Measurements from ENCODE around the gene PRF1.
"Not testable (repeated sequence)": the region's sequence is repeated elsewhere in the genome, so short reads cannot be mapped to it uniquely, and the experiment has no call there.

Gene PRF1

GRCh38 chr10:70615211-70615610 lies 12.7 kb upstream of the PRF1 start:
- H3K4me3 ChIP-seq (ENCODE audit: low read length): no peak overlapping the region
- TF ChIP-seq, protein P1, sequence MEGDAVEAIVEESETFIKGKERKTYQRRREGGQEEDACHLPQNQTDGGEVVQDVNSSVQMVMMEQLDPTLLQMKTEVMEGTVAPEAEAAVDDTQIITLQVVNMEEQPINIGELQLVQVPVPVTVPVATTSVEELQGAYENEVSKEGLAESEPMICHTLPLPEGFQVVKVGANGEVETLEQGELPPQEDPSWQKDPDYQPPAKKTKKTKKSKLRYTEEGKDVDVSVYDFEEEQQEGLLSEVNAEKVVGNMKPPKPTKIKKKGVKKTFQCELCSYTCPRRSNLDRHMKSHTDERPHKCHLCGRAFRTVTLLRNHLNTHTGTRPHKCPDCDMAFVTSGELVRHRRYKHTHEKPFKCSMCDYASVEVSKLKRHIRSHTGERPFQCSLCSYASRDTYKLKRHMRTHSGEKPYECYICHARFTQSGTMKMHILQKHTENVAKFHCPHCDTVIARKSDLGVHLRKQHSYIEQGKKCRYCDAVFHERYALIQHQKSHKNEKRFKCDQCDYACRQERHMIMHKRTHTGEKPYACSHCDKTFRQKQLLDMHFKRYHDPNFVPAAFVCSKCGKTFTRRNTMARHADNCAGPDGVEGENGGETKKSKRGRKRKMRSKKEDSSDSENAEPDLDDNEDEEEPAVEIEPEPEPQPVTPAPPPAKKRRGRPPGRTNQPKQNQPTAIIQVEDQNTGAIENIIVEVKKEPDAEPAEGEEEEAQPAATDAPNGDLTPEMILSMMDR (conservative IDR thresholded peaks at IDR 0.05; ENCODE audit: low read length): no peak
- DNase-seq (ENCODE audit: low read depth): no peak

DNA sequence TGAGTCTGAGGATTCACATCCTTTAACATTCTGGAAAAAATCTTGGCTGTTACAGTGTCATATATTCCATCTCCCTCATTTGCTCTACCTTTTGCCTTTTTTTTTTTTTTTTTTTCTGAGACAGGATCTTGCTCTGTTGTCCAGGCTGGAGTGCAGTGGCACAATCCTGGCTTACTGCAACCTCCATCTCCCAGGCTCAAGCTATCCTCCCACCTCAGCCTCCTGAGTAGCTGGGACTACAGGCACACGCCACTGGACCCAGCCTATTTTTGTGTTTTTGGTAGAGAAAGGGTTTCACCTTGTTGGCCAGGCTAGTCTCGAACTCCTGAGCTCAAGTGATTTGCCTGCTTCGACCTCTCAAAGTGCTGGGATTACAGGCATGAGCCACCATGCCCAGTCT lies 11.8 kb upstream of the PRF1 start:
- not testable (repeated sequence) for H3K4me3 ChIP-seq (ENCODE audit: low read length)

DNA sequence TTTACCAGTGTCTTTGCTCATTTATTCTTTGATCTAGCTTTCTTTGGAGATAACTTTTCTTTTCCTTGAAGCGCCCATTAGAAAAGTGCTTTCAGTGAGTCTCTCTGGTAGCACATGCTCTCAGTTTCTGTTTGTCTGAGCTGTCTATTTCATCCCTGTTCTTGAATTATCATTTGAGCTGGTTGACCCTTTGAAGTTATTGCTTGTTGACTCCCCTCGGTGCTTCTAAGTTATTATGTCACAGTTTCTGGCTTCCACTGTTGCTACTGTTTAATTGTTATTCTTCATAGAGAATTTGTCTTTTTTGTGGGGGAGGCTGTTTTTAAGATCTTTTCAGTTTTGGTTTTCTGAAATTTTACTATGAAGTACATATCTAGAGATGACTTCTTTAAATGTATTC lies 11.4 kb upstream of the PRF1 start:
- TF ChIP-seq, protein P1 (conservative IDR thresholded peaks at IDR 0.05; ENCODE audit: low read length): no peak
- no peak overlapping the region for H3K4me3 ChIP-seq (ENCODE audit: low read length)
- no peak for DNase-seq (ENCODE audit: low read depth)

More for the DNA sequence above, 11.8 kb upstream of the PRF1 start:
- not testable (repeated sequence) for DNase-seq (ENCODE audit: low read depth)

DNA sequence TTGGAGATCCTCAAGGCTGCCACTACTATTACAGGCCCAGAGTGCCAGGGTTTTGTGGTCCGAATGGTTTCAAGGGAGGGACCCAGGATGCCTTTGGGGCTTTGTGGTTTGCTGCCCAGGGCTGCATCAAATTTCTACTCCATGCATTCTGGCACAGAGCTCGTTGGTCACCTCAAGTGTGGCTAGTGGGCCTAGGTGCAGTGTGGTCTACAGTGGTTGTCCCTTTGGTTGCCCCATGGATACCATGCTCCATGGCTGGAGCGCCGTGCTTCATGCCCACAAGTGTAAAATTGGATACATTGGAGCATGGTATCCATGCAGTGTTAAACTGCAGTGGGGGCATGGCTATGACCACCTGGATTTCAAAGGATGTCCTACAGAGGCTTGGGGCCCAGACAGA lies 5.4 kb upstream of the PRF1 start:
- TF ChIP-seq, protein P1 (conservative IDR thresholded peaks at IDR 0.05; ENCODE audit: low read length): no peak
- no peak overlapping the region for H3K4me3 ChIP-seq (ENCODE audit: low read length)
- DNase-seq (ENCODE audit: low read depth): no peak

DNA sequence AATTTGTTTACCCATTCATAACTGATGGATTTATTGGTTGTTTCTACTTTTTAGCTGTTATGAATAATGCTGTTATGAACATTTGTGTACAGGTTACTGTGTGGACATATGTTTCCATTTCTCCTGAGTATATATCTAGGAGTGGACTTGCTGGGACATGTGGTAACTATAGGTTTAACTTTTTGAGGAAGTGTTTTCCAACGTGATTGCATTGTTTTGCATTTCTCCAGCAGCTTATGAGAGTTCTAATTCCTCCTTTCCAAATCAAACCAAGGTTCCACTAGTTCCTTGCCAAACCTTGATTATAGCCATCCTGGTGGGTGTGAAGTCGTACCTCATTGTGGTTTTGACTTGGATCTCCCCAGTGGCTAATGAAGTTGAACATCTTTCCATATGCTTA lies 2.6 kb upstream of the PRF1 start:
- DNase-seq (ENCODE audit: low read depth): no peak
- H3K4me3 ChIP-seq (ENCODE audit: low read length): no peak overlapping the region
- TF ChIP-seq, protein P1 (conservative IDR thresholded peaks at IDR 0.05; ENCODE audit: low read length): no peak

DNA sequence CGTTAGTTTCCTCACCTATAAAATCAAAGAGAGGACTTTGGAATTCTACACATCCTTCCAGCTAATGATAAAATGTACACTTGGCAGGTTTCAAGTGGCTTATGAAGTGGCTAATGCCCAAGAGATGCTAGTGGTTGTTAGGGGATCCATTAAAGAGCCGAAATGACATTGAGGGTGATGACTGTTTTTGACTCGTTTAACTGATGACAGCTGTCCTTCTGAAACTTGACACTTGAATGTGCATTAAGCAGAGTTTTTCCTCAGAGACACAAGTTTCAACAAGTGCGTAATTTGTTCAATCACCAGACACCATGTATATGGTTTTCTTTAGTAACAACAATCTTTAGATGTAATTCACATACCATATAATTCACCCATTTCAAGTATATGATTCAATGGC lies 1.6 kb upstream of the PRF1 start:
- no peak for DNase-seq (ENCODE audit: low read depth)
- TF ChIP-seq, protein P1 (conservative IDR thresholded peaks at IDR 0.05; ENCODE audit: low read length): no peak
- no peak overlapping the region for H3K4me3 ChIP-seq (ENCODE audit: low read length)

GRCh38 chr10:70603449-70603801 lies 884 bp upstream of the PRF1 start:
- no peak overlapping the region for H3K4me3 ChIP-seq (ENCODE audit: low read length)
- no peak for DNase-seq (ENCODE audit: low read depth)
- TF ChIP-seq, protein P1 (conservative IDR thresholded peaks at IDR 0.05; ENCODE audit: low read length): no peak

DNA sequence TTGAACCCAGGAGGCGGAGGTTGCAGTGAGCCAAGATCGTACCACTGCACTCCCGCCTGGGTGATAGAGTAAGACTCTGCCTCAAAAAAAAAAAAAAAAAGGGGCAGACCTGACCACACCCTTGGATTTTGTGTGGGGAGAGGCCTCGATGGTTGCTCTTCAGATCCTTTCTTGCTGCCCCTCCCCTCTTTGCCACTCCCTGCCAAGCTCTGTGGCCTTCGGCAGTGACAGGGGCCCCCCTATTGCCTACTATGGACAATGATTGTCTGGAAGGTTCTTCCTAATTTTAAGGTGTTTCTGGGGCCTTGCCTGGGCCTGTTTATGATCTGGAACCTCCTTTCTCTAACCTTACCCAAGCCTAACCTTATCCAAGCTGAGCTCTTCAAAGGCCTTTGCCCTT lies 795 bp downstream of the PRF1 start:
- DNase-seq (ENCODE audit: low read depth): no peak
- no peak overlapping the region for H3K4me3 ChIP-seq (ENCODE audit: low read length)
- TF ChIP-seq, protein P1 (conservative IDR thresholded peaks at IDR 0.05; ENCODE audit: low read length): no peak
